ENCODE measurements around the gene COL5A1. TPM values are rescaled to one million over a fixed set of nuclear protein-coding genes. Genes with fewer than 3 reads are reported as not detected.

The COL5A1 gene
- total RNA-seq, 1 donor, result 801 TPM

DNA sequence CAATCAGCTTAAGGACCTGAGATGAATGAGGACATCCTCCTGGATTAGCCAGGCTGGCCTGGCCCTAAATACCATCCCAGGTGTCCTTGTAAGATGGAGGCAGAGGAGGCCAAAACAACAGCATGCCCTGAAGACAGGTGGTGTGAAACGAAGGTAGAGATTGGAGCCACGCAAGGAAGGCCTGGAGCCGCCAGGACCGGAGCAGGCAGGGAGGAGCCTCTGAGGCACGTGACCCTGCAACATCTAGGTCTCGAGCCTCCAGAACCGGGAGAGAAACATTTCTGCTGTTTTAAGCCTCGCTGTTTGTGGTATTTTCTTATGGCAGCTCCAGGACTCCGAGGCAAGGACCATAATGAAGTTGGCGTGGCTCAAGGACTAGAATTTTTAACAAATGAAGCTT lies 9.7 kb upstream of the COL5A1 start:
- peak; percentile 58 for DNase-seq (ENCODE audit: insufficient read length, low spot score, missing footprints)

DNA sequence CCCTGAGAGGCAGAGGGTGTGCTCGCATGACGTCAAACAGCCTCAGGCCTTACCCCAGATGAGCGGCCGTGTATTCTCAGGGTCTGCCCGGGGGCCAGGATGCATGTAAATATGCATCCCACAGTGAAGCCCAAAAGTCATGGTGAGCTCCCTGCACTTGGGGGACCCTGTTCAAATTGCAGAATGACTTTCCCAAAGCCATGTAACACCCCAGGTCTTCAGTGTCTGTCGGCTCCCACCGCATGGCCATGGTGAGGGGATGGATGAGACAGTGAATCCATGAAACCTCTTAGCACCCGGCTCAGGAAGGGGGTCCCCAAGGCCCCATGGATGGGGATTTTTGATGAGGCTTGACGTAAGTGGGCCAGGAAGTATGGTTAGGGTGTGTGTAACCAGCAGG lies 9.3 kb upstream of the COL5A1 start:
- Histone ChIP-seq H3K27me3 (ENCODE audit: insufficient read depth, low read length) (no peaks in the 10 kb centered on the region), H3K4me3 (ENCODE audit: insufficient read depth, low read length) (no peak overlapping the region), H3K9me3 (ENCODE audit: low read depth, low read length) (no peaks in the 10 kb centered on the region), H3K36me3 (ENCODE audit: insufficient read depth, low read length) (no peaks in the 10 kb centered on the region), H3K79me2 (ENCODE audit: insufficient read depth, low read length) (no peaks in the 10 kb centered on the region), H2AFZ (ENCODE audit: low read length) (no peak overlapping the region), H3K4me1 (ENCODE audit: insufficient read depth, low read length) (peaks cover 5% of the 10 kb centered on the region), H3K27ac (ENCODE audit: low read depth, low read length) (no peak overlapping the region), H3K4me2 (ENCODE audit: insufficient read depth, low read length) (no peak overlapping the region), H4K20me1 (ENCODE audit: insufficient read depth, low read length) (no peaks in the 10 kb centered on the region)
- DNase-seq (ENCODE audit: insufficient read length, low spot score, missing footprints), result peak; percentile 42
- TF ChIP-seq, protein P1, sequence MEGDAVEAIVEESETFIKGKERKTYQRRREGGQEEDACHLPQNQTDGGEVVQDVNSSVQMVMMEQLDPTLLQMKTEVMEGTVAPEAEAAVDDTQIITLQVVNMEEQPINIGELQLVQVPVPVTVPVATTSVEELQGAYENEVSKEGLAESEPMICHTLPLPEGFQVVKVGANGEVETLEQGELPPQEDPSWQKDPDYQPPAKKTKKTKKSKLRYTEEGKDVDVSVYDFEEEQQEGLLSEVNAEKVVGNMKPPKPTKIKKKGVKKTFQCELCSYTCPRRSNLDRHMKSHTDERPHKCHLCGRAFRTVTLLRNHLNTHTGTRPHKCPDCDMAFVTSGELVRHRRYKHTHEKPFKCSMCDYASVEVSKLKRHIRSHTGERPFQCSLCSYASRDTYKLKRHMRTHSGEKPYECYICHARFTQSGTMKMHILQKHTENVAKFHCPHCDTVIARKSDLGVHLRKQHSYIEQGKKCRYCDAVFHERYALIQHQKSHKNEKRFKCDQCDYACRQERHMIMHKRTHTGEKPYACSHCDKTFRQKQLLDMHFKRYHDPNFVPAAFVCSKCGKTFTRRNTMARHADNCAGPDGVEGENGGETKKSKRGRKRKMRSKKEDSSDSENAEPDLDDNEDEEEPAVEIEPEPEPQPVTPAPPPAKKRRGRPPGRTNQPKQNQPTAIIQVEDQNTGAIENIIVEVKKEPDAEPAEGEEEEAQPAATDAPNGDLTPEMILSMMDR (IDR thresholded peaks at IDR 0.05; ENCODE audit: extremely low read depth, low read depth, low read length), result no peak

More for the DNA sequence above, 9.7 kb upstream of the COL5A1 start:
- Histone ChIP-seq H2AFZ (ENCODE audit: low read length) (no peak overlapping the region), H3K27ac (ENCODE audit: low read depth, low read length) (no peak overlapping the region), H3K79me2 (ENCODE audit: insufficient read depth, low read length) (no peaks in the 10 kb centered on the region), H3K4me2 (ENCODE audit: insufficient read depth, low read length) (no peak overlapping the region), H4K20me1 (ENCODE audit: insufficient read depth, low read length) (no peaks in the 10 kb centered on the region), H3K36me3 (ENCODE audit: insufficient read depth, low read length) (no peaks in the 10 kb centered on the region), H3K27me3 (ENCODE audit: insufficient read depth, low read length) (no peaks in the 10 kb centered on the region), H3K9me3 (ENCODE audit: low read depth, low read length) (no peaks in the 10 kb centered on the region), H3K4me3 (ENCODE audit: insufficient read depth, low read length) (no peak overlapping the region), H3K4me1 (ENCODE audit: insufficient read depth, low read length) (peaks cover 1% of the 10 kb centered on the region)
- TF ChIP-seq, protein P1 (IDR thresholded peaks at IDR 0.05; ENCODE audit: extremely low read depth, low read depth, low read length), result no peak

DNA sequence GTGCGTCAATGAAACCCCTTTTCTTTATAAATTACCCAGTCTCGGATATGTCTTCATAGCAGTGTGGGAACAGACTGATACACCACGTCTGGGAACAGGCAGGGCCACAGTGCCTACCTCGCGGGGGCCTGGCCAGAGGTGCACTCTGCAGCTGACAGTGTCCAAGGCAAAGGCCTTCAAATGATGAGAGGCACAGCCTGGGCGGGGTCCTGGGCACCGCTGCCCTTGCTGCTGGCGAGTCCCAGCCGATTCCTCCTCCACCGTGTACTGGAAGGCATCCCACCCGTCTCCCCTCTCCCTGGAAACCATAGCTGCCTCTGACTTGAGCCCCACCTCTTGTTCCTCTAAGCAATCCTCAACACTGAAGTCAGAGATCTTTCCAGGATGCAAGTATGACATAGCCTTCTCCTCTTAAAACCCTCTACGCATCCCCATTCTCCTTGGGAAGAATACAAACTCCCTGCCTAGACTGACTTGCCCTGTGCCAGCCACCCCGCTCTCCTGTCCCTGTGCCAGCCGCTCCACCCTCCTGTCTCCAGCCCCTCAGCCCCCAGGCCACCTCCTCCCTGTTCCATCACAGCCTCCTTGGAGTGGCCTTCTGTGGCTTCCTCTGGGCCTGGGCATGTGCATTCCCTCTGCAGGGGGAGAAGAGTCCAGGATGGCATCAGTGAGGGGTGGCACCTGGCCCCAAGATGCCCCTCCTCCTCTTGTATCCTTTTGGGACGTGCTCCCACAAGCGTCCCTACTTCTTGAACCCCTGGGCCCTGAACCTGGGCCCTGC lies 8.1 kb upstream of the COL5A1 start:
- Histone ChIP-seq H3K4me1 (ENCODE audit: insufficient read depth, low read length) (peaks cover 5% of the 10 kb centered on the region), H4K20me1 (ENCODE audit: insufficient read depth, low read length) (no peaks in the 10 kb centered on the region), H3K4me2 (ENCODE audit: insufficient read depth, low read length) (no peak overlapping the region), H3K27ac (ENCODE audit: low read depth, low read length) (no peak overlapping the region), H2AFZ (ENCODE audit: low read length) (no peak overlapping the region), H3K27me3 (ENCODE audit: insufficient read depth, low read length) (no peaks in the 10 kb centered on the region), H3K36me3 (ENCODE audit: insufficient read depth, low read length) (no peaks in the 10 kb centered on the region), H3K79me2 (ENCODE audit: insufficient read depth, low read length) (no peaks in the 10 kb centered on the region), H3K9me3 (ENCODE audit: low read depth, low read length) (no peaks in the 10 kb centered on the region), H3K4me3 (ENCODE audit: insufficient read depth, low read length) (no peak overlapping the region)
- peak; percentile 48 for DNase-seq (ENCODE audit: insufficient read length, low spot score, missing footprints)
- TF ChIP-seq, protein P1 (IDR thresholded peaks at IDR 0.05; ENCODE audit: extremely low read depth, low read depth, low read length), result no peak

DNA sequence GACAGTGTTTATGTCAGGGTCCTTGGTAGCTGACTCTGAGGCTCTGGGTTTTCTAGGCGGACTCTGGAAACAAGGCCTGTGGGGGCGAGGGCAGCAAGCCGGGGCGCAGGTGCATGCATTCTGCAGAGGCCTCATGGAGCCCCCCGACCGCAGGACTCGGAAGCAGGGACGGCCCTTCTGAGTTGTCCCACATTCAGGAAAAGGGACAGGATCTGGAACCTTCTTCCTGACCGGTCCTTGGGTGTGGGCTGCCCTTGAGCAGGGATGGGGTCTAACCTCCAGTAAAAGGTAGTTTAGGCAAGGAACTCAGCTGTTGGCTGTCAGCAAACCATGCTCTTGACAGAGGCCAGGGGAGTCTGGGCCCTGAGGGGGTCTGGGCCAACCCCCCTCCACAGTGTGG lies 7.4 kb upstream of the COL5A1 start:
- Histone ChIP-seq H3K27ac (ENCODE audit: low read depth, low read length) (no peak overlapping the region), H3K36me3 (ENCODE audit: insufficient read depth, low read length) (no peaks in the 10 kb centered on the region), H3K4me1 (ENCODE audit: insufficient read depth, low read length) (peaks cover 5% of the 10 kb centered on the region), H4K20me1 (ENCODE audit: insufficient read depth, low read length) (no peaks in the 10 kb centered on the region), H3K4me3 (ENCODE audit: insufficient read depth, low read length) (no peak overlapping the region), H2AFZ (ENCODE audit: low read length) (no peak overlapping the region), H3K79me2 (ENCODE audit: insufficient read depth, low read length) (no peaks in the 10 kb centered on the region), H3K9me3 (ENCODE audit: low read depth, low read length) (no peaks in the 10 kb centered on the region), H3K27me3 (ENCODE audit: insufficient read depth, low read length) (no peaks in the 10 kb centered on the region), H3K4me2 (ENCODE audit: insufficient read depth, low read length) (no peak overlapping the region)
- no peak for DNase-seq (ENCODE audit: insufficient read length, low spot score, missing footprints)
- TF ChIP-seq, protein P1 (IDR thresholded peaks at IDR 0.05; ENCODE audit: extremely low read depth, low read depth, low read length), result no peak

All from osteoblast (primary cell).